ENCODE results near the gene ZNF622.

DNA sequence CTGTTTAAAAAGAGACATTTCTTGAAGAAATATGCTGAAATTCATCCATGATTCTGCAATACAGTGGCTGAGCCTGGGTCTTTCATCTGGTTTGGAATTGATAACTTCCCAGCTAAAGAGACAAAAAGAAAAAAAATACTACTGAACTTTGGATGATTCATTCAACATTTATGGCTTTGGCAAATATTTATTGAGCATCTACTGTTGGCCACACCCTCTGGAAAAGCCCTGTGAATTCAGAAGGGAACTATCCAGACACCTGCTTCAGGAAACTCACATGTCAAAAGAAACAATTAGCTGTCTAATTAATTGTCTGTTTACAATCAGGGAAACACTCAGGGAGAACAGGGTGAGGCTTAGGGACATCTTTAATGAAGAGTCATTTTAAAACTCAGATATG is 17.8 kb upstream of the ZNF622 start:
- TF ChIP-seq POLR2AphosphoS5 (IDR thresholded peaks at IDR 0.05) = no peak
- TF ChIP-seq, protein P1, sequence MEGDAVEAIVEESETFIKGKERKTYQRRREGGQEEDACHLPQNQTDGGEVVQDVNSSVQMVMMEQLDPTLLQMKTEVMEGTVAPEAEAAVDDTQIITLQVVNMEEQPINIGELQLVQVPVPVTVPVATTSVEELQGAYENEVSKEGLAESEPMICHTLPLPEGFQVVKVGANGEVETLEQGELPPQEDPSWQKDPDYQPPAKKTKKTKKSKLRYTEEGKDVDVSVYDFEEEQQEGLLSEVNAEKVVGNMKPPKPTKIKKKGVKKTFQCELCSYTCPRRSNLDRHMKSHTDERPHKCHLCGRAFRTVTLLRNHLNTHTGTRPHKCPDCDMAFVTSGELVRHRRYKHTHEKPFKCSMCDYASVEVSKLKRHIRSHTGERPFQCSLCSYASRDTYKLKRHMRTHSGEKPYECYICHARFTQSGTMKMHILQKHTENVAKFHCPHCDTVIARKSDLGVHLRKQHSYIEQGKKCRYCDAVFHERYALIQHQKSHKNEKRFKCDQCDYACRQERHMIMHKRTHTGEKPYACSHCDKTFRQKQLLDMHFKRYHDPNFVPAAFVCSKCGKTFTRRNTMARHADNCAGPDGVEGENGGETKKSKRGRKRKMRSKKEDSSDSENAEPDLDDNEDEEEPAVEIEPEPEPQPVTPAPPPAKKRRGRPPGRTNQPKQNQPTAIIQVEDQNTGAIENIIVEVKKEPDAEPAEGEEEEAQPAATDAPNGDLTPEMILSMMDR (IDR thresholded peaks at IDR 0.05) = no peak

Measured in sigmoid colon (tissue), 4 donors.